Mesenchymal stem cell (in vitro differentiated cells and primary cell): ENCODE data around the gene BCAR1.

Experiments
- DNase-seq: peaks from one replicate; pipeline ENCODE4 v3.0.0-alpha.2; 2013
- H2AFZ ChIP-seq: one replicate; pipeline ENCODE4 v1.6.1; 2013; ENCODE audit warnings: low read depth, mild to moderate bottlenecking, control low read depth, inconsistent platforms, low read length, moderate library complexity
- H2AK5ac ChIP-seq: 2 replicates; pipeline ENCODE4 v1.6.1; 2013; ENCODE audit warnings: low read length, moderate library complexity, mild to moderate bottlenecking, inconsistent platforms; ENCODE audit not compliant: severe bottlenecking
- H2BK120ac ChIP-seq: one replicate; pipeline ENCODE4 v1.6.1; 2013; ENCODE audit warnings: low read depth, mild to moderate bottlenecking, inconsistent platforms, low read length, moderate library complexity
- H2BK12ac ChIP-seq, 2 experiments: one replicate each; pipeline ENCODE4 v1.6.1; 2013; ENCODE audit warnings: inconsistent platforms in 2 of 2, low read length in 2 of 2, mild to moderate bottlenecking in 2 of 2, moderate library complexity in 2 of 2, control low read depth in 1 of 2
- H2BK15ac ChIP-seq: one replicate; pipeline ENCODE4 v1.6.1; 2013; ENCODE audit warnings: mild to moderate bottlenecking, low read depth, inconsistent platforms; ENCODE audit not compliant: poor library complexity, severe bottlenecking
- H2BK5ac ChIP-seq: 2 replicates; pipeline ENCODE4 v1.6.1; 2013; ENCODE audit warnings: low read depth, mild to moderate bottlenecking, low read length, control low read depth, inconsistent platforms; ENCODE audit not compliant: poor library complexity, severe bottlenecking
- H3K14ac ChIP-seq, 2 experiments: one replicate each; pipeline ENCODE4 v1.6.1; 2013; ENCODE audit warnings: inconsistent platforms in 2 of 2, low read length in 2 of 2, control low read depth in 1 of 2, mild to moderate bottlenecking in 1 of 2, moderate library complexity in 1 of 2
- H3K18ac ChIP-seq, 2 experiments: one replicate each; pipeline ENCODE4 v1.6.1; 2013; ENCODE audit warnings: inconsistent platforms in 2 of 2, low read length in 2 of 2, control low read depth in 1 of 2, low read depth in 1 of 2, mild to moderate bottlenecking in 1 of 2
- H3K23ac ChIP-seq, 2 experiments: one replicate each; pipeline ENCODE4 v1.6.1; 2013; ENCODE audit warnings: inconsistent platforms in 2 of 2, low read length in 2 of 2, mild to moderate bottlenecking in 2 of 2, moderate library complexity in 2 of 2, control low read depth in 1 of 2
- H3K27ac ChIP-seq: 2 replicates; pipeline ENCODE4 v1.5.1; 2013; ENCODE audit warnings: mild to moderate bottlenecking, moderate library complexity, low read length, control low read depth, inconsistent platforms; ENCODE audit not compliant: poor library complexity, severe bottlenecking
- H3K27me3 ChIP-seq, 2 experiments: 2 replicates each; pipeline versions ENCODE4 v1.6.1 to v1.7.0; 2013; ENCODE audit warnings: low read length in 2 of 2, mild to moderate bottlenecking in 2 of 2, moderate library complexity in 2 of 2, control low read depth in 1 of 2, inconsistent platforms in 1 of 2; ENCODE audit not compliant: control insufficient read depth in 1 of 2, insufficient read depth in 1 of 2
- H3K36me3 ChIP-seq, 2 experiments: 2 replicates each; pipeline versions ENCODE4 v1.6.1 to v1.7.0; 2013; ENCODE audit warnings: low read length in 2 of 2, control low read depth in 1 of 2, inconsistent platforms in 1 of 2, low read depth in 1 of 2, mild to moderate bottlenecking in 1 of 2; ENCODE audit not compliant: insufficient read depth in 2 of 2, control insufficient read depth in 1 of 2
- H3K4ac ChIP-seq, 2 experiments: one replicate each; pipeline ENCODE4 v1.6.1; 2013; ENCODE audit warnings: inconsistent platforms in 2 of 2, low read length in 2 of 2, mild to moderate bottlenecking in 2 of 2, moderate library complexity in 2 of 2, control low read depth in 1 of 2, low read depth in 1 of 2
- H3K4me1 ChIP-seq: 2 replicates; pipeline ENCODE4 v1.6.1; 2013; ENCODE audit warnings: low read depth, low read length, control low read depth; ENCODE audit not compliant: control insufficient read depth, insufficient read depth
- H3K4me2 ChIP-seq: 2 replicates; pipeline ENCODE4 v1.6.1; 2013; ENCODE audit warnings: low read length, mild to moderate bottlenecking, inconsistent platforms; ENCODE audit not compliant: poor library complexity, severe bottlenecking
- H3K4me3 ChIP-seq, 2 experiments: 2 replicates each; pipeline versions ENCODE4 v1.5.1 to v1.7.0; 2013; ENCODE audit warnings: low read length in 2 of 2, mild to moderate bottlenecking in 2 of 2, control low read depth in 1 of 2, low read depth in 1 of 2; ENCODE audit not compliant: insufficient read depth in 1 of 2
- H3K79me1 ChIP-seq: replicated peaks from 2 replicates; pipeline ENCODE4 v1.6.1; 2013; ENCODE audit warnings: mild to moderate bottlenecking, control low read depth, low read length, inconsistent platforms; ENCODE audit not compliant: poor library complexity, severe bottlenecking
- H3K9ac ChIP-seq: 2 replicates; pipeline ENCODE4 v1.7.0; 2013; ENCODE audit warnings: mild to moderate bottlenecking, low read length, moderate library complexity
- H3K9me3 ChIP-seq: 2 replicates; pipeline ENCODE4 v1.7.0; 2013; ENCODE audit warnings: mild to moderate bottlenecking, low read length; ENCODE audit not compliant: control insufficient read depth
- H4K8ac ChIP-seq: one replicate; pipeline ENCODE4 v1.6.1; 2013; ENCODE audit warnings: inconsistent platforms, mild to moderate bottlenecking, low read length, moderate library complexity
- H4K91ac ChIP-seq: one replicate; pipeline ENCODE4 v1.6.1; 2013; ENCODE audit warnings: mild to moderate bottlenecking, low read length, inconsistent platforms
- WGBS: methylation state at CpG from one replicate; pipeline ENCODE4 v1.1.7; 2013; ENCODE audit warnings: mixed read lengths; 5-methylcytosine and 5-hydroxymethylcytosine counted together

The BCAR1 gene

GRCh38 chr16:75294773-75295459 lies 43.5 kb upstream of the BCAR1 start:
- Histone ChIP-seq H2BK120ac (no peak overlapping the region), H2AK5ac (no peak overlapping the region), H3K14ac (peak overlapping the region in 1 of 2 experiments; percentile 92), H3K9me3 (no peaks in the 10 kb centered on the region), H2AFZ (no peak overlapping the region), H3K23ac (no peak overlapping the region), H2BK5ac (no peak overlapping the region), H2BK15ac (no peak overlapping the region), H2BK12ac (no peak overlapping the region), H4K8ac (no peak overlapping the region), H3K36me3 (peaks cover 48 to 87% of the 10 kb centered on the region in 2 experiments), H4K91ac (no peak overlapping the region), H3K4me3 (no peak overlapping the region), H3K4me1 (peaks cover 8% of the 10 kb centered on the region), H3K79me1 (peaks cover 21% of the 10 kb centered on the region), H3K27ac (no peak overlapping the region), H3K18ac (no peak overlapping the region), H3K4me2 (no peak overlapping the region), H3K27me3 (no peaks in the 10 kb centered on the region), H3K9ac (no peak overlapping the region), H3K4ac (no peak overlapping the region)
- 96% methylated on average over 6 of the region's 6 CpGs for WGBS
- DNase-seq, result no peak

- no peak overlapping the region for H3K4me3 ChIP-seq
Measured at GRCh38 chr16:75293772-75294171, 42.3 kb upstream of the BCAR1 start.

GRCh38 chr16:75293173-75293572 lies 41.7 kb upstream of the BCAR1 start:
- Histone ChIP-seq H3K36me3 (peaks cover 48 to 76% of the 10 kb centered on the region in 2 experiments), H4K91ac (no peak overlapping the region), H3K4me3 (no peak overlapping the region), H3K18ac (peak overlapping the region in 1 of 2 experiments; percentile 14), H3K14ac (no peak overlapping the region), H2BK5ac (no peak overlapping the region), H3K23ac (no peak overlapping the region), H3K4me1 (peaks cover 9% of the 10 kb centered on the region), H3K9ac (no peak overlapping the region), H3K4ac (no peak overlapping the region), H3K79me1 (peaks cover 14% of the 10 kb centered on the region), H3K4me2 (no peak overlapping the region), H3K27ac (no peak overlapping the region), H3K9me3 (no peaks in the 10 kb centered on the region), H2BK15ac (no peak overlapping the region), H3K27me3 (no peaks in the 10 kb centered on the region), H2AFZ (no peak overlapping the region), H2AK5ac (no peak overlapping the region), H2BK120ac (no peak overlapping the region), H4K8ac (no peak overlapping the region), H2BK12ac (no peak overlapping the region)
- 92% methylated on average over 4 of the region's 4 CpGs for WGBS
- DNase-seq, result no peak

More at GRCh38 chr16:75293772-75294171, 42.3 kb upstream of the BCAR1 start:
- Histone ChIP-seq H3K9me3 (no peaks in the 10 kb centered on the region), H4K8ac (no peak overlapping the region), H3K4me1 (peaks cover 8% of the 10 kb centered on the region), H3K79me1 (peaks cover 17% of the 10 kb centered on the region), H2BK120ac (no peak overlapping the region), H2BK12ac (no peak overlapping the region), H2BK5ac (no peak overlapping the region), H3K27ac (no peak overlapping the region), H3K27me3 (no peaks in the 10 kb centered on the region), H3K14ac (no peak overlapping the region), H3K4me2 (no peak overlapping the region), H2AK5ac (no peak overlapping the region), H3K4ac (no peak overlapping the region), H2AFZ (no peak overlapping the region), H4K91ac (no peak overlapping the region), H3K23ac (no peak overlapping the region), H3K18ac (no peak overlapping the region), H3K9ac (no peak overlapping the region), H2BK15ac (no peak overlapping the region), H3K36me3 (peaks cover 46 to 82% of the 10 kb centered on the region in 2 experiments)
- DNase-seq, result peak; percentile 38
- 96% methylated on average over 3 of the region's 6 CpGs for WGBS

- H2BK5ac ChIP-seq, result no peak overlapping the region
- DNase-seq, result no peak
- H2AFZ ChIP-seq, result no peak overlapping the region
- no peak overlapping the region for H3K9ac ChIP-seq
- no peak overlapping the region for H3K27ac ChIP-seq
- H2BK15ac ChIP-seq, result no peak overlapping the region
- no peak overlapping the region for H2BK12ac ChIP-seq
- no peak overlapping the region for H3K23ac ChIP-seq
- H3K14ac ChIP-seq, result no peak overlapping the region
- no peak overlapping the region for H2BK120ac ChIP-seq
- peaks cover 51 to 73% of the 10 kb centered on the region in 2 experiments for H3K36me3 ChIP-seq
- no peak overlapping the region for H3K4me3 ChIP-seq
- H3K18ac ChIP-seq, result no peak overlapping the region
- 90% methylated on average over 3 of the region's 3 CpGs for WGBS
- no peak overlapping the region for H2AK5ac ChIP-seq
- H3K4me1 ChIP-seq, result peaks cover 10% of the 10 kb centered on the region
- no peak overlapping the region for H3K4me2 ChIP-seq
- no peak overlapping the region for H4K91ac ChIP-seq
- peaks cover 15% of the 10 kb centered on the region for H3K79me1 ChIP-seq
- no peak overlapping the region for H3K4ac ChIP-seq
- H4K8ac ChIP-seq, result no peak overlapping the region
- no peaks in the 10 kb centered on the region for H3K9me3 ChIP-seq
- H3K27me3 ChIP-seq, result no peaks in the 10 kb centered on the region
Measured at GRCh38 chr16:75292691-75293090, 41.3 kb upstream of the BCAR1 start.
